GM19452 (cell line): Measurements from ENCODE around the gene MREG.

Experiments
- ATAC-seq: cut with Tn5 transposase; IDR thresholded peaks from one replicate; pipeline ENCODE4 v1.9.1; 2021; ENCODE audit not compliant: unreplicated experiment

Gene MREG

GRCh38 chr2:215920244-215921100 is 92.9 kb downstream of the MREG start:
- ATAC-seq, result peak; percentile 56

- no peak for ATAC-seq
Measured at GRCh38 chr2:215919624-215920243, 93.6 kb downstream of the MREG start.

- ATAC-seq, result no peak
Measured at GRCh38 chr2:215918901-215919599, 94.3 kb downstream of the MREG start.

GRCh38 chr2:215917953-215918620 is 95.3 kb downstream of the MREG start:
- peak; percentile 82 for ATAC-seq

- ATAC-seq, result no peak
Measured at GRCh38 chr2:215915441-215915840, 97.9 kb downstream of the MREG start.

GRCh38 chr2:215914777-215915165 is 98.6 kb downstream of the MREG start:
- ATAC-seq, result no peak

- ATAC-seq, result no peak
Measured at GRCh38 chr2:215914054-215914776, 99.1 kb downstream of the MREG start.

GRCh38 chr2:215912299-215912842 is 101.0 kb downstream of the MREG start:
- ATAC-seq, result no peak

- ATAC-seq, result no peak
Measured at GRCh38 chr2:215911301-215912085, 101.9 kb downstream of the MREG start.

- ATAC-seq, result no peak
Measured at GRCh38 chr2:215910180-215910579, 103.2 kb downstream of the MREG start.

GRCh38 chr2:215907147-215907546 is 106.2 kb downstream of the MREG start:
- no peak for ATAC-seq

- ATAC-seq, result no peak
Measured at GRCh38 chr2:215906458-215906857, 106.9 kb downstream of the MREG start.

GRCh38 chr2:215905691-215906090 is 107.7 kb downstream of the MREG start:
- no peak for ATAC-seq

- ATAC-seq, result no peak
Measured at GRCh38 chr2:215904101-215904500, 109.2 kb downstream of the MREG start.

GRCh38 chr2:215903203-215903602 is 110.1 kb downstream of the MREG start:
- ATAC-seq, result no peak

- ATAC-seq, result no peak
Measured at GRCh38 chr2:215901796-215902195, 111.6 kb downstream of the MREG start.

GRCh38 chr2:215900843-215901242 is 112.5 kb downstream of the MREG start:
- ATAC-seq, result peak; percentile 68

- no peak for ATAC-seq
Measured at GRCh38 chr2:215900203-215900611, 113.1 kb downstream of the MREG start.
